Non-pigmented ciliary epithelial cell (primary cell): ENCODE data around the gene UNKL.
"Not testable (repeated sequence)": the region's sequence is repeated elsewhere in the genome, so short reads cannot be mapped to it uniquely, and the experiment has no call there.

Experiments used
- DNase-seq: peaks from one replicate; pipeline ENCODE4 v3.0.0-alpha.2; 2010; ENCODE audit warnings: low read depth

Gene UNKL

DNA sequence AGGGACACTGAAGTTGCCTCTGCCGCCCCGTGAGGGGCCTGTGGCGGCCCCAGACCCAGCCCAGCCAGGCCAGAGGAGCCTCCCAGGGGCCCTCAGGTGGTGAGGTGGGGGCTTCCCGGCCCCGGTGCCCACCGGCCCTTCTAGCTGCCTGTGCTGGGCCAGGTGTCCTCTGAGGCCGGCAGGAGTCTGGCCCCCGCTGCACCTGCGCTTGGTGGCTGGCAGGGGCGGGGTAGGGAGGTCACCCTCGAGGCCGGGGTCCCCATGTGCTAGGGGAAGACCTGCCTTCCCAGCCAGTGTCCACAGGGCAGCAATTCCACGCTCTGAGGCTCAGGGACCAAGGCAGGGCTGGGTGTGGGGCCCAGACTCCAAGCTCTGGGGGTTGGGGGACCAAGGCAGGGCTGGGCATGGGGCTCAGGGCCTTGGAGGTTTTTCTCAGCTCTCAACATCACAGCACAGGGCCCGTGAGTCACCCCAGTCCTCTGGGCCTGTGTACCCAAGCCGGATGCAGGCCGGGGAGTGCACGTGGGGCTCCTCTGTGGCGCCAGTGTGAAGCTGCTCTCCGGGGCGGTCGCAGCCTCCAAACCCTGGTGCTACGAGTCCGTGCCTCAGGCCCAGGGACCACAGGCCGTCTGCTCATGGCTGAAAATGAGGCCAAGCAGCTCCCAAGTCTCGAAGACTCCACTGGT, 31.2 kb upstream of the UNKL start:
- DNase-seq: no peak

DNA sequence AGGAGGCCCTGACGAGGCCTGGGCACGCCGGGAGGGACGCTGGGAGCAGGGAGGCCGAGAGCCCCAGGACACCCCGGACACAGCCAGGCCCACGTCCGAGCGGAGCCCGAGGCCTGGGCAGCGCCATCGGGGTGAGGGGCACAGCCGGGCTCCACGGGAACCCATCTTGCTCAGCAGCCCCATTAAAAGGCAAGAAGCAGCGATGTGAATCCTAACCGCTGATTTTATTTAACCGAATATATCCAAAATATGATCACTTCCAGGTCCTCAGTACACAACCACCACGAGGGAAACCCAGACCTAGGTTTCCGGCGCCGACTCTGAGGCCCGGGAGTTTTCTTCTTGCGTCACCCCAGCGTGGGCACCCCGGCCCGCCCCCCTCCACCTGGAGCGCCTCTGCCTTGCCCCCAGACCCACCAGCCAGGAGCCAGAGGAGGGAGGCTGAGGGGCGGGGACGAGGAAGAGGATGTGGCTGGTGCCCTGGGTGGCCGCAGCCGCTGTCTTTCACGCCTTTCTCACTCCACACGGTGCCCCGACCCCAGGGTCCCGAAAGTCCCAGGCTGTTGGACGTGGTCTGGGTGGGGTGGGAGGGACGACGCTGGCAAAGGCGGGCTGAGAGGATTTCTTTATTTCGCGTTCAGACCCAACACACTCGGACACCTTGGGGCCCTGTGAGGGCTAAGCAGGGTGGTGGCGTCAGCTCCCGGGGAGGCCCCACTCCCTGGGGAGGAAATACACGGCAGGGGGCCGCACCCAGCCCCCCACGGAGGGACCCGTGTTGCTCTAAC, 30.4 kb upstream of the UNKL start:
- no peak for DNase-seq

DNA sequence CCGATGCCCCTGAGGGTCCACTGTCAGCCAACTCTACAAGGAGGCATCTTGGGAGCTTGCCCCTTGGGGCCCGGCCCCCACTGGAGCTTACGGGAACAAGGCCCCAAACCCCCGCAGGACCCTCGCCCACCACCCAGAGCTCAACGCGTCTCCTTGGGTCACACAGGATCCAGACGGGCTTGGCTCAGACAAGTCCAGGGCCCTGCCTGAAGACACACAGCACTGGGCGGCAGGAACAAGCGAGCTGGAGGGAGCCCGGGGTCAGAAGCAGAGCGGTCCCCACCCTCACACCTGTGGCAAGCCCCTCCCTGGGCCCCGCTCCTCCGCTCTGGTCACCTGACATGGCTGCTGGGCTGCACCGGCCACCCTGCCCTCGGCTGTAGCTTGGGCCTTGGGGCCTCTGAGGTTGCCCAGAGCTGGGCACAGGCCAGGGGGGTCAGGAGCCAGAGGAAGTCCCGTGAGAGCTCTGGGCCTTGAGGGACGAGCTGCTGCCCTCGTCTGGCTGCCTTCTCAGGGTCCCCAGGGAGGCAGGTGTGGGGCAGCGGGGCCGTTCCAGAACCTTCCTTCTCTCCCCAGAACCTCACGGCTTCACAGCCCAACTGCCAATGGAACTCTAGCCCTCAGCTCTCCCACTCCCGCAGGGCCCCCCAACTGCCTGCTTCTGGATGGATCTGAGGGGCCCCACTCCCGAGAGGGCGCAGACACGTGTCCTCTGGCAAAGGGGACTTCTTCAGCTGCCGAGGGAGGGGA, 29.7 kb upstream of the UNKL start, which contains the start of gene CCDC154:
CCDC154 (minus strand) TSS at position 577 of the 750 bp plus-strand sequence; CDS start at position 343, 234 bp downstream.
- no peak for DNase-seq

DNA sequence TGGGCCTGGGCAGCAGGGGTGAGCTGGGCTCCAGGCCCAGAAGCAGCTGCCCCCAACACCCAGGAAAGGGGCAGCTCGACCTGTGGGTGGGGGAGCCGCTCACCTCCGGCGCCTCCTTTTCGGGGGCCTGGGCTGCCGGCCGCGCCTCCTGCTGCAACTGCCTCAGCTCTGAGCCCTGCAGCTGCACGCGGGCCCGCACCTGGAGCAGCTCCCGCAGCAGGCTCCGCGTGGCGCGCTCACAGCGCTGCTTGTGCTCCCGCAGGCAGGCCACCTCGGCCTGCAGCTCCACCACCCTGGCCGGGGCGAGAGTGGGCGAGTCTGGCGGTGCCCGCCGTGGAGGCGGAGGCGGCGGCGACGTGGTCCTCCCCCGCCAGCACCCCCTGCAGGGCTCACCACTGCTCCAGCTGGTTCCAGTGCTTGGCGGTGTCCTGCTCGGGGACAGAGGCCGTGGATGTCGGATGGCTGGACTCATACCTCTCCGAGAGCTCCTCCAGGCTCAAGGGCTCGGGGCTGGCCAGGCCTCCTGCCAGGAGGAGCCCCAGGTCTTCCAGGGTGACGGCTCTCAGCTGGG, 29.0 kb upstream of the UNKL start:
- no peak for DNase-seq

DNA sequence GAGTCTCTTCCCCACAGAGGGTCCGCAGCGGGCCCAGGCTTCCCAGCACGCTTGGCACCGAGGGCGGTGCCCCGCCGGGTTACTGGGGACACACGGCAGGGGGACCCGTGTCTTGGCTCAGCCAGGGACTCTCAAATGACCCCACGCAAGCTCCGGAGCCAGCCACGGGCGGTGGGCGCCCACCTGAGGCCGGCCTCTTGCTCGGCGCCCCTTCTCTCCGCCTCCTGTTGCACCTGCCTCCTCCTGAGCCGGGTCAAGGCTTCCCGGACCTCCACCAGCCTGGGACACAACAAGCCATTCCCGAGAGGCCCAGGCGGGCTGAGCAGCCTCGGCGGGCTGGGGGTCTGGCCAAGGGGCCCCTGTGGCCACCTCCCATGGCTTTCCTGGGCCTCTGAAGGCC, 28.2 kb upstream of the UNKL start:
- no peak for DNase-seq

DNA sequence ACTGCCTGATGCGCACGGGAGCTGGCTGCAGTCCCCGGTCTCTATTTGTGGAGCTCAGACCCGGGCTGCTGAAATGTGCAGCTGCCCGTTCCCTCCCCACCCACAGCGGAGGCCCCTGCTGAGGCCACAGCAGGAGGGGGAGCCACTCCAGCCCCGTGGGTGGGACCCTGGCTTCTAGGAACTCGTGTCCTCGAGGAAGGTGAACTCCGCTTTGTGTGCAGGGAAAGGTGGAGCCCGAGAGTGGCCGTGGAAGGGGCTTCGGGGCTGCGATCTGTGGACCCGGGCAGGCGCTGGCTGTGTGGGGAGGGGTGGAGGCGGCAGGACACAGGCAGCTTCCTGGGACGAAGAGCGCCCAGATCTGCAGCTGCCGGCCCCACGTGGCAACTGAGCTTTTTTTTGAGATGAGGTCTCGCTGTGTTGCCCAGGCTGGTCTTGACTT, 26.9 kb upstream of the UNKL start:
- no peak for DNase-seq

DNA sequence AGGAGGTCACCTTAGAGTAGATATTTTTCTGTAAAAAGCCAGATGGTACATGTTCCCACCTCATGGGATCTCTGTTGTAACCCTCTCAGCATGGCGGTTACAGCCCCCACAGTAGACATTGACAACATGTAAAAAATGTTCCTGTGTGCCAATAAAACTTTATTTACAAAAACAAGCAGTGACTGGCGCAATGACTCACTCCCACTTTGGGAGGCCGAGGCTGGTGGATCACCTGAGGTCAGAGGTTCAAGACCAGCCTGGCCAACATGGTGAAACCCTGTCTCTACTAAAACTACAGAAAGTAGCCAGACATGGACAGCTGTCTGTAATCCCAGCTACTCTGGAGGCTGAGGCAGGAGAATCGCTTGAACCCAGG, 25.2 kb upstream of the UNKL start:
- not testable (repeated sequence) for DNase-seq

DNA sequence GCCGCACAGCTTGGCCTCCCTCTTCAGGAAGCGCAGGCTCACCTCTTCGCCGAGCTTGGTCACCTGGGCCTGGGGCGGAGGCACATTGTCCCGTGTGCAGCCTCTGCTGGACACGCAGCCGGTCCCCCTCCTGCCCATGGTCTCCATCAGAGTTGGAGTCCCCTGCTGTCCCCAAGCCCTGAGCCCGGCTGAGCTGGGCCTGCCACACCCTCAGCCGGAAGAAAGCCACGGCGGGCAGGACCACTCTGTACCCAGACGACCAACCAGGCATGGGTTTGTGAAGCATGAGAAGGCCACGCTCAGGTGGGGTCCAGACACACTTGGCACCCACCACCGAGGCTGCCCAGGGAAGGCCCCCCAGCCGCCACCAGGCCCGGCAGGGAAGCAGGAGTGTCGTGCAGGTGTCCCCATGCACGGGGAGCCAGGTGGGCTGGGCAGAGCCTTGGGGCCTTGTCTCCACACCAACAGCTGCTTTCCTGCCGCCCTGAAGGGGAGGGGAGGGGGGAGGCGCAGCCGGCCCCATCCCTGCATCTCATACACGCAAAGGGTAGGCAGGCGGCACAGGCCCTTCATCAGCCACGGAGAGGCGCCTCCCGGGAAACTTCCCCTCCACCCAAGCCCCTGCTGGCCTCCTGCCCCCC, 24.7 kb upstream of the UNKL start:
- DNase-seq: no peak

DNA sequence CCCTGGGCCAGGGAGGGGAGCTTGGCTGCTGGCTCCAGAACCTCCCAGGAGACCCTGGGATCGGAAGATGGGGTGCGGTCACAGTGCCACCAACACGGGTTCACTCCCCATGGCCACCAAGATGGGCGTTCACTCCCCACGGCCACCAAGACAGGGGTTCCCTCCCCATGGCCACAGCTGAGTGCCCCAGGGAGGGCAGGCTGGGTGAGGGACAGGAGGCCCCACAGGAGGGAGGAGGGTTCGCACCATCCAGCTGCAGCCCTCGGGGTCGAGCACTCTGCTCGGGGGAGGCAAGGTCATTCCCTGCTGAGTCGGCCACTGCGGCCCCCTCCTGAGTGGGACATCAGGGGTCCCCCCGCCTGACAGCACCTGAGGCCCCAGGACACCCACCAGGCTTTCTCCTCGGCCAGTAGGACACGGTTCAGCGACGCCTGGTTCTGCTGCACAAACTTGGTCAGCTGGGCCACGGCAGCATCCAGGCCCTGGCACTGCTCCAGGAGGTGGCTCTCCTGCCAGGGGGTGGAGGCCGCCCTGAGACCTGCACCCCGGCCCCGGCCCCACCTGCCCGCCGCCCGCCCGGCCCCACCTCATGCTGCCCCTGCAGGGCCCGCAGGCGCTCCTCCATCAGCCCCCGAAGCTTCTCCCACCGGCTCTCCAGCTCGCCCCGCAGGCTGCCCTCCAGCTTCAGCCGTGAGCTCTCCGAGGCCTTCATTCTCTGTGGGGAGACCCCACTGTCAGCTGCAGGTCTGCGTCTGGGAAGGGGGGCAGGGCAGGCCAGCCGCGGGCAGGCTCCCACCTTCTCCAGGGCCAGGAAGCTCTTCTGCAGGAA, 23.9 kb upstream of the UNKL start:
- no peak for DNase-seq

DNA sequence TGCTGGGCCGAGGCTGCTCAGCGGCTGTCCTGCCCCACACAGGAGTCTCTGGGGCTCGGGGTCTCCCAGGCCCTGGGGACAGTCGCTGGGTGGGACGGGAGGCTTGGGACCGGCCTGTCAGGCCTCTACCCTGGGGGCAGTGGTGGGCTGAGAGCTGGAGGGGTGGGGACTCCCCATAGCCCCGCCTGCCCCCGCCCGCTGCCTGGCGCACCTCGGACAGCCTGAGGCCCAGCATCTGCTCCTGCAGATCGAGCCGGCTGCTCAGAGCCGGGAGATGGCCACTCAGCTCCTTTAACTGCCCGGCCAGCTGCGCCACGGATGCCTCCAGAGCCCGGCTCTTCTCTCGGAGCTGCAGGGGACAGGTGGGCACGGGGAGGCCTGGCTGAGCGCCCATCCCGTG, 23.1 kb upstream of the UNKL start:
- no peak for DNase-seq

DNA sequence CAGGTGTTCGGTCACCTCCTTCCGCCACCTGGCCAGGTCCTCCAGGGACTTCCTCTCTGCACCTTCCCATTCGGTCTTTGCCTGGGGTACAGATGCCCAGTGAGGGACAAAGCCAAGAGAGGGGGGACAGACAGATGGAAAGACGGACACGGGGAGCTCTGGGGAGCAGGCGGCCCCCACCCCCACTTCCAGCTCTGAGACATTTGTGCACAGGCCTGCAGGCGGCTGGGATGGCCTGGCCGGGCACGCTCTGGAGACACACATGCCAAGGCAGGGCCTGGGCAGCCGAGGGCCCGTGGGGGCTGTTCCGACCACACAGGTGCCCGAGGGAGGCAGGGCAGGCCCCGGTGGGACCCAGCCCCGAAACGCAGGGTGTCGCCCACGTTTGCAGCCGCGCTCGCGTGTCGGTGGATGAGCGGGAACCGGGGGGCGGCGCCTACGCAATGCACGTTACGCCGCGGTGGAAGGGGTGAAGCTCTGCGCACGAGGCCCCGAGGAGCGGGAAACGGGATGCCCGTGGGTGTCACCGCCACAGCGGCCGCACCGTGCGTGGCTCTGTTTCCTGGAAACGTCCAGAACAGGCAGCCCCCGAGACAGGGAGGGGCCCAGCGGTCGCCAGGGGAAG, 22.3 kb upstream of the UNKL start:
- no peak for DNase-seq

DNA sequence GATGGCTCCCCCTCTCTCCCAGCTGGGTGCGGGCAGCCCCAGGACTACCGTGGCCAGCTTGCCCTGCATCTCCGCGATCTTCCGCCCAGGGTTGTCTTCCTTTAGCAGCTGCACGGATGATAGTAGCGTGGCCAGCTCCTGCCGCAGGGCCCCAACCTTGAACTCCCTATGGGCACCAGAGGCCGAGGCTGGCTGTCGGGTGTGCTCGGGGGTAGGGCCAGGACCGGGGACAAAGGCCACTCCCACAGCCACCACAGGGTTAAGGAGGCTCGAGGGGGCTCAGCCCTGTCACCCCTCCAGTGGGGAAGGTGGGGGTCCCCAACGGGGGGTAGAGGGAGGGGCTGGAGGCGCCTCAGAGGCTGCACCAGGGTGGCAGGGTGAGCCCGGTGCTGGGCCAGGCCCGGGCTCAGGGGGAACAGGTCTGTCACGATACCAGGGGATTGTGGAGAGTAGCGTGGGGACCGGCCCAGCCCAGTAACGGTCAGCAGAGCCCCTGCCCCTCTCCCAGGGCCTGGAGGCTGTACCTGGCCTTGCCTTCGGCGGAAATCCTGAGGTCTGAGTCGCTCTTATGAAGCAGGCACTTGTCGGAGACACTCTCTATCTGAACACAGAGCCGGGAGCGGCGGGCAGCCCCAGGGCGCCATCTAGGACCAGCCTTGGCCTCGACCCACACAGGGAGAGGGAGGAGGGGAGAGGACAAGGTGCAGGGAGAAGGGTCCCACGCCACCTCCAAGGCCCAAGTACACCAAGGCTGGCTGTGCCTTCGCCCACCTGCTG, 21.6 kb upstream of the UNKL start:
- DNase-seq: no peak

DNA sequence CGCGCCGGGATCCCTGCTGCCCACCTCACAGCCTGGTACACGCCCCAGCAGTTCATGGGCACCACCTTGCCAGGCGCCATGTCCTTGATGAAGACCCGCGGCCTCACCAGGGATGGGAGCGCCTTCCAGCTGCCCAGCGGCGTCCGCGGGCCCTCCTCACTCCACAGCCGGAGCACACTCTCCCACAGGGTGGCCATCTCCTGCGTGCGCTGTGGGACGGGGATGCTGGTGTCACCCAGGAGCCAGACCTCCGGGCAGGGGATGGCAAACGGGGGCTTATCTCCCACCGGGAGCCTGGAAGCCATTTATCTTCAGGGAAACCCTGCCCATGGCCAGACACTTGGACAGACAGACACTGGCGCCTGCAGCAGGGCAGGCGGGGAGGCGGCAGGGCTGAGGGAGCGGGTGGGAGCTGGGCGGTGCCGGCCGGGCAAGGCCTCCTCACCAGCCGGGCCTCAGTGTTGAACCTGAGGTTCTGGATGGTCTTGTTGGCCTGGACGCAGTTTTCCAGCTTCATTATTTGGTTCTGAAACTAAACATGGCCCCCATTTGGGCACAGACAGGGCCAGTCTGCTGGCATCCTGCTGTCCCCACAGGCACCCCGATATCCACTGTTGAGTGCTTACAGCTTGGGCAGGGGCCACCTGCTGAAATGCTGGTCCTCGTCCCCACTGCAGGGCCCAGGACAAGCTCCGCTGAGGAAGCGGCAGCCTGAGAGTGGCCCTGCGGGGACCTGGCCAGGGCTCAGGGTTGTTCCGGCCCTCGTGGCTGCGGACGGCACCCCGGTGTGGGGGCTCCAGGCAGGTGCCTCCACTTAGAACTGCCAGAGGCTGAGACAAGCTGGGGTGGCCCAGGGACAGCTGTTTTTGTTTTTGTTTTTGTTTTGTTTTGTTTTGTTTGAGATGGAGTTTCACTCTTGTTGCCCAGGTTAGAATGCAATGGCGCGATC, 20.4 kb upstream of the UNKL start:
- no peak for DNase-seq

DNA sequence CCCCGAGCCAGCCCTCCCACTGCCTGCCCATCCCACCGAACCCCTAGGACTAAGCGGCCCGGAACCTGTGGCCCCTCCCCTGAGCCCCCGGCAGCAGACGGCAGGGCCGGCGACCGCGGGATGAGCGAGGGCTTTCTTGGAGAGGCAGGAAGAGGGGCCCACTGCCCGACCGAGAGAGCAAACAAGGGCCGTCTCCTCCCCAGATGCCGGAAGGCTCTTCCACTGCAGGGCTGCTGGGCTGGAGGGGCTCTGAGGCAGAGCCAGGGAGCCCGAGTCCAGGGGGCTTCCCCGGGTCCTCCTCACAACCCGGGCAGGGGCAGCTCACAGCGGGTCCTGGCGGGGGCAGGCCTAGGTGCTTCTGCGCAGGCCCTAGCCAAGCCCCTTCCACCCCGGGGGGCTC, 19.3 kb upstream of the UNKL start:
- no peak for DNase-seq

DNA sequence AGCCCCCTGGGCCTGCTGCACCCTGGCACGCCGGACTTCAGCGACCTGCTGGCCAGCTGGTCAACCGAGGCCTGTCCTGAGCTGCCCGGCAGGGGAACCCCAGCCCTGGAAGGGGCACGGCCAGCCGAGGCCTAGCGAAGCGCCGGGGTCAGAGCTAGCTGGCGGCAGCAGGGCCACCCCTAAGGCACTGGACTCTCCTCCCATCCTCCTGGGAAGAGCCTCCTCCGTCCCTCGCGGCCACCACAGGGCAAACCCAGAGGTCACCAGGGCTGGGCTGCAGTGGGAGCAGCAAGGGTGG, 18.7 kb upstream of the UNKL start:
- DNase-seq: no peak

DNA sequence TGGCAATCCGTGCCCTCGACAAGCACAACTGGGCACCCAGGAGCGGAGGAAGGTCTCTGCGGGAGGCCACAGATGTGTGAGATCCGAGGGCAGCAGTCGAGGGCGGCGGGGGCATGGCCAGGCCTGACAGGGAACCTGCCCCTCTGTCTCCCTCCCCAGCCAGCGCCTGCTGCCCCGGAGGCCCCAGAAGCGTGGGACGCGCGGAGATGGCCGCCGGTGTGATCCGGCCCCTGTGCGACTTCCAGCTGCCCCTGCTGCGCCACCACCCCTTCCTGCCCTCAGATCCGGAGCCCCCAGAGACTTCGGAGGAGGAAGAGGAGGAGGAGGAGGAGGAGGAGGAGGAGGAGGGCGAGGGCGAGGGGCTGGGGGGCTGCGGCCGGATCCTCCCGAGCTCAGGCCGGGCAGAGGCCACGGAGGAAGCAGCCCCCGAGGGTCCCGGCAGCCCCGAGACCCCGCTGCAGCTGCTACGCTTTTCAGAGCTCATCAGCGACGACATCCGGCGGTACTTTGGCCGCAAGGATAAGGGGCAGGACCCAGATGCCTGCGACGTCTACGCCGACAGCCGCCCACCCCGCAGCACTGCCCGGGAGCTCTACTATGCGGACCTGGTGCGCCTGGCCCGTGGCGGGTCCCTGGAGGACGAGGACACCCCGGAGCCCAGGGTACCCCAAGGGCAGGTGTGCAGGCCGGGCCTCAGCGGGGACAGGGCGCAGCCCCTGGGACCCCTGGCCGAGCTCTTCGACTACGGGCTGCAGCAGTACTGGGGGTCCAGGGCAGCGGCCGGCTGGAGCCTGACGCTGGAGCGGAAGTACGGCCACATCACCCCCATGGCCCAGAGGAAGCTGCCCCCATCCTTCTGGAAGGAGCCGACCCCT, 18.1 kb upstream of the UNKL start:
- DNase-seq: no peak

DNA sequence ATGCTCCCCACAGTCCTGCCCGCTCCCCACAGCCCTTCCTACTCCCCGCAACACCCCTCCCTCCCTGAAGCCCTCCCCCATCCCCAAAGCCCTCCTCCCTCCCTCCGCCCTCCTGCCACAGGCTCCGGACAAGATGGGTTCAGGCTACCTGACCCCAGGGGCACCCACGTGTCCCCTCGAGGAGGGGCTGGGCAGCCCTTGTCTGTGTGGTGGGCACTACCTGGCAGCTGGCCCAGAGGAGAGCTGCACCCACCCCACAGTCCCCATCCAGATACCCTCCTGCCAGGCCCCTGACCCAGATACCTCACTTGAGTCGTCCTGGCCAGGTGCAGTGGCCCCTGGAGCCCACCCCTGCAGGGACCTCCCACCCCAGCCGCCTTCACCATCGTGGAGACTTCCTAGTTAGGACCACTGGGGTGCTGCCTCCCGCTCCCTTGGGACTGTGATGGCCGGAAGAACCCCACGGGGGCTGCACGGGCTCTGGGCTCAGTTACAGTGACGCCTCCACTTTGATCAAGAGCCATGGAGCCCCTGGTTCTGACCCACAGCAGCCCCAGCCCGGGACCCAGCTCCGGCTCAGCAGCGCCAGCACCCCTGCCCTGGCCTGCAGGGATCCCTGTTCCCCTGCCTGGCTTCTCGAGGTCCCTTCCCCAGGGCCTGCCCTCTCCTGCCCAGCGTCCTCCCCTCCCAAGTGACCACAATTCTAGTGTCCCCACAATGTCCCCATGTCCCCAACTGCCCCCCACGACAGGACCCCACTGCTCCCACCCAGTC, 17.2 kb upstream of the UNKL start:
- no peak for DNase-seq
